CD4-positive, alpha-beta T cell (primary cell): Measurements from ENCODE around the gene RWDD1. TPM values are rescaled to one million over a fixed set of nuclear protein-coding genes. Genes with fewer than 3 reads are reported as not detected.

Experiments used
- ATAC-seq: fragments of 200-7000 bp; cut with Tn5 transposase; one replicate; pipeline ENCODE4 v1.10.0; 2022; ENCODE audit warnings: mild to moderate bottlenecking; ENCODE audit not compliant: poor library complexity
- CTCF ChIA-PET: fragments of 350-600 bp; sonication (Branson Sonifier 250); formaldehyde crosslinking; loops from one replicate; lab custom pipeline; 2021; ENCODE audit warnings: antibody characterized with exemption, inconsistent platforms; lab: Charles Lee
- POLR2A ChIA-PET: fragments of 350-600 bp; sonication (Branson Sonifier 250); formaldehyde crosslinking; loops from one replicate; lab custom pipeline; 2021; ENCODE audit warnings: antibody characterized with exemption, inconsistent platforms; lab: Charles Lee
- DNase-seq, 14 experiments: peaks; one replicate each; pipeline ENCODE4 v3.0.0-alpha.2; 2013 to 2020; ENCODE audit warnings: mixed read lengths in 2 of 14
- H3K27ac ChIP-seq, 2 donors: one replicate each; pipeline versions ENCODE4 v1.5.1 to v1.7.0; 2013; ENCODE audit warnings: low read length in 2 of 2, low read depth in 1 of 2, mild to moderate bottlenecking in 1 of 2
- H3K27me3 ChIP-seq, 2 experiments: 1 replicate in 1 of 2; 2 replicates in 1 of 2; pipeline versions ENCODE4 v1.6.1 to v1.7.0; 2013; ENCODE audit warnings: low read length in 2 of 2, control low read depth in 1 of 2, mild to moderate bottlenecking in 1 of 2, moderate library complexity in 1 of 2; ENCODE audit not compliant: insufficient read depth in 2 of 2, control insufficient read depth in 1 of 2
- H3K36me3 ChIP-seq: one replicate; pipeline ENCODE4 v1.6.1; 2013; ENCODE audit warnings: low read length, control low read depth; ENCODE audit not compliant: insufficient read depth
- H3K4me1 ChIP-seq: one replicate; pipeline ENCODE4 v1.6.1; 2013; ENCODE audit warnings: low read length, control low read depth; ENCODE audit not compliant: insufficient read depth
- H3K4me3 ChIP-seq: one replicate; pipeline ENCODE4 v1.5.1; 2013; ENCODE audit warnings: mild to moderate bottlenecking, low read length, moderate library complexity
- H3K9me3 ChIP-seq, 2 experiments: 1 replicate in 1 of 2; 2 replicates in 1 of 2; pipeline versions ENCODE4 v1.6.1 to v1.7.0; 2013; ENCODE audit warnings: low read length in 2 of 2, mild to moderate bottlenecking in 2 of 2, control low read depth in 1 of 2, moderate library complexity in 1 of 2; ENCODE audit not compliant: control insufficient read depth in 1 of 2, insufficient read depth in 1 of 2
- H3K27ac Mint-ChIP-seq: one replicate; pipeline ENCODE4 v1.8.0; 2020; ENCODE audit warnings: mixed read lengths
- H3K27me3 Mint-ChIP-seq: one replicate; pipeline ENCODE4 v1.8.0; 2021; ENCODE audit warnings: mixed read lengths
- H3K36me3 Mint-ChIP-seq: one replicate; pipeline ENCODE4 v1.8.0; 2021; ENCODE audit warnings: low read depth, mixed read lengths
- H3K4me1 Mint-ChIP-seq: one replicate; pipeline ENCODE4 v1.8.0; 2021; ENCODE audit warnings: low read depth, mixed read lengths
- H3K4me3 Mint-ChIP-seq: one replicate; pipeline ENCODE4 v1.8.0; 2020; ENCODE audit warnings: mild to moderate bottlenecking, mixed read lengths
- H3K9me3 Mint-ChIP-seq: one replicate; pipeline ENCODE4 v1.8.0; 2020; ENCODE audit warnings: mixed read lengths
- CTCF ChIP-seq: fragments of 200-600 bp; IDR thresholded peaks from one replicate; pipeline ENCODE4 v1.8.0; 2022; ENCODE audit warnings: antibody characterized with exemption, mild to moderate bottlenecking
- intact Hi-C, 2 experiments: fragments of 100-400 bp; cut with DNase I in 1 of 2; cut with micrococcal nuclease in 1 of 2; formaldehyde crosslinking; loops; one replicate each; pipeline versions ENCODE4 v1.15.1 to v1.9.0; 2023 to 2025; cut with DNase I, micrococcal nuclease
- total RNA-seq, 174 experiments: library from RNA in 2 of 174; stranded (reverse) in 2 of 174; gene quantifications; one replicate each; pipeline ENCODE4 v1.2.3 and lab custom pipeline; 2021 to 2026

RWDD1 gene
- total RNA-seq, 2 experiments from 2014 or later = 60.3 to 60.5 TPM

GRCh38 chr6:116550796-116551195 is 20.5 kb upstream of the RWDD1 start:
- intact Hi-C loops = no loop called here
- peaks cover 42% of the 10 kb centered on the region for H3K27me3 Mint-ChIP-seq
- Histone ChIP-seq H3K4me3 (no peak overlapping the region), H3K9me3 (no peaks in the 10 kb centered on the region), H3K27me3 (peaks cover 3 to 11% of the 10 kb centered on the region in 2 experiments), H3K36me3 (no peaks in the 10 kb centered on the region), H3K4me1 (no peaks in the 10 kb centered on the region), H3K27ac (no peak overlapping the region)
- H3K4me3 Mint-ChIP-seq = no peak overlapping the region
- ChIA-PET POLR2A (no interaction called here), CTCF (no interaction called here)
- H3K36me3 Mint-ChIP-seq = no peaks in the 10 kb centered on the region
- no peak overlapping the region for H3K27ac Mint-ChIP-seq
- TF ChIP-seq CTCF = no peak
- no peak for ATAC-seq
- no peaks in the 10 kb centered on the region for H3K4me1 Mint-ChIP-seq
- no peaks in the 10 kb centered on the region for H3K9me3 Mint-ChIP-seq
- DNase-seq = no peak

- Histone ChIP-seq H3K27me3 (peaks cover 3 to 11% of the 10 kb centered on the region in 2 experiments), H3K9me3 (no peaks in the 10 kb centered on the region), H3K36me3 (no peaks in the 10 kb centered on the region), H3K4me1 (no peaks in the 10 kb centered on the region), H3K27ac (no peak within 1 kb of the TSS), H3K4me3 (no peak within 1 kb of the TSS)
- POLR2A ChIA-PET = interaction anchor here (0.6 kb wide), 1 partner anchor 127 kb away, joined by 4 read pairs; the partner anchor contains the start of gene KPNA5
- Mint-ChIP-seq H3K27me3 (peaks cover 31% of the 10 kb centered on the region), H3K9me3 (no peaks in the 10 kb centered on the region), H3K4me3 (no peak within 1 kb of the TSS), H3K27ac (no peak within 1 kb of the TSS), H3K4me1 (no peaks in the 10 kb centered on the region), H3K36me3 (no peaks in the 10 kb centered on the region)
- CTCF ChIA-PET = no interaction called here
- ATAC-seq (no peak), DNase-seq (no peak)
- TF ChIP-seq CTCF = no peak
- intact Hi-C loops = no loop called here
These were observed 17.9 kb upstream of the RWDD1 start, which contains the start of gene CALHM4 for GRCh38 chr6:116553451-116553850. TSS of gene CALHM4 (plus strand) at chr6:116553751. CDS start at chr6:116553794, 43 bp downstream.

GRCh38 chr6:116556065-116556464 is 15.2 kb upstream of the RWDD1 start:
- no peak for TF ChIP-seq CTCF
- Histone ChIP-seq H3K4me1 (no peaks in the 10 kb centered on the region), H3K27me3 (peaks cover 3 to 6% of the 10 kb centered on the region in 2 experiments), H3K4me3 (no peak overlapping the region), H3K27ac (no peak overlapping the region), H3K9me3 (no peaks in the 10 kb centered on the region), H3K36me3 (no peaks in the 10 kb centered on the region)
- Mint-ChIP-seq H3K27ac (no peak overlapping the region), H3K4me1 (no peaks in the 10 kb centered on the region), H3K4me3 (no peak overlapping the region), H3K9me3 (no peaks in the 10 kb centered on the region), H3K36me3 (no peaks in the 10 kb centered on the region), H3K27me3 (peaks cover 22% of the 10 kb centered on the region)
- ATAC-seq = no peak
- DNase-seq = no peak
- ChIA-PET POLR2A (interaction anchor here (0.7 kb wide), 1 partner anchor 15 kb away, joined by 3 read pairs; the partner anchor contains the start of gene RWDD1), CTCF (no interaction called here)
- intact Hi-C loops = no loop called here
